ENCODE data around the gene HECW1.
"Not testable (repeated sequence)": the region's sequence is repeated elsewhere in the genome, so short reads cannot be mapped to it uniquely, and the experiment has no call there.

The HECW1 gene

GRCh38 chr7:43199371-43200160 is 87.1 kb downstream of the HECW1 start:
- Mint-ChIP-seq H3K27me3 (peaks cover 12% of the 10 kb centered on the region), H3K9me3 (no peaks in the 10 kb centered on the region), H3K36me3 (ENCODE audit: low read depth) (no peaks in the 10 kb centered on the region), H3K4me3 (no peak overlapping the region), H3K4me1 (ENCODE audit: low read depth) (no peaks in the 10 kb centered on the region), H3K27ac (no peak overlapping the region)

DNA sequence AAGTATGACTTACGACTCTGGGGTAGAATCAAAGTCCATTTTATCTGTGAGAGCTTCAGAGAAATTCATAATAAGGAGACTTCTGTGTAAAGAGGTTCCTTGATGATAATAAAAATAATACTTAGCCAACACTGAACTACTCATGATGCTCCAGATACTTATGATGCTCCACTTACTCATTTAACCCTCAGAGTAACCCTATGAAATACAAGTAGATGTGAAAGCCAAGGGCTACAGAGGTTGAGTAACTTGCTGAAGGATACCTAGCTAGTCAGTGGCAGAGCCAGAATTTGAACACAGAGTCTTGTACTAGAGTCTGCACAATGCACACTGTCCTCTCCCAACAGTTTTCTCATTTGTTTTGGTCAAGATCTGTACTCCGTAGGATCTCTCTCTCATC is 89.5 kb downstream of the HECW1 start:
- Mint-ChIP-seq H3K27ac (no peak overlapping the region), H3K4me1 (ENCODE audit: low read depth) (no peaks in the 10 kb centered on the region), H3K36me3 (ENCODE audit: low read depth) (no peaks in the 10 kb centered on the region), H3K27me3 (peaks cover 12% of the 10 kb centered on the region), H3K4me3 (no peak overlapping the region), H3K9me3 (no peaks in the 10 kb centered on the region)

DNA sequence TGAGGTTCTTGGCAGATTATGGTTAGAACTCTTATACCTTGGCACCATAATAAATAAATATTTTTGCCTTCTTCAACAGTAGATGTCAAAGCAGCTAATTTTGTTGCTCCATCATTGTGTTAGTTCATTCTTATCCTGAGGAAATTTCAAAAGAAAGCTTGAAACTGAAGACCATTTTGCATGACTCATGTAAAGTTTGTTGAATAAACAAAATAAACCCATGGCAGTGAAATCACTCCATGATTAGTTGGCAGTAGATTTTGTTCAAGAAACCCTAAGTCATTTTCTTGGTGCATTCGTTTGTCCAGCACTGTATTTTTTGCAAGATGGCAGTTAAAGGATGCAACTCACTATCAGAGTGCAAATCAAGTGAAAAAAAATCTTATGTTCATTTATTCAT is 91.6 kb downstream of the HECW1 start:
- Mint-ChIP-seq H3K36me3 (ENCODE audit: low read depth) (no peaks in the 10 kb centered on the region), H3K9me3 (no peaks in the 10 kb centered on the region), H3K27me3 (peaks cover 15% of the 10 kb centered on the region), H3K27ac (no peak overlapping the region), H3K4me1 (ENCODE audit: low read depth) (no peaks in the 10 kb centered on the region), H3K4me3 (no peak overlapping the region)

- Mint-ChIP-seq H3K36me3 (ENCODE audit: low read depth) (no peaks in the 10 kb centered on the region), H3K27ac (no peak overlapping the region), H3K4me3 (no peak overlapping the region), H3K4me1 (ENCODE audit: low read depth) (no peaks in the 10 kb centered on the region), H3K9me3 (no peaks in the 10 kb centered on the region), H3K27me3 (peaks cover 19% of the 10 kb centered on the region)
These were observed 92.8 kb downstream of the HECW1 start for GRCh38 chr7:43205171-43205795.

- no peaks in the 10 kb centered on the region for H3K9me3 Mint-ChIP-seq
- no peak overlapping the region for H3K27ac Mint-ChIP-seq
- H3K36me3 Mint-ChIP-seq (ENCODE audit: low read depth): no peaks in the 10 kb centered on the region
- peaks cover 19% of the 10 kb centered on the region for H3K27me3 Mint-ChIP-seq
- H3K4me1 Mint-ChIP-seq (ENCODE audit: low read depth): no peaks in the 10 kb centered on the region
- no peak overlapping the region for H3K4me3 Mint-ChIP-seq
These were observed 95.8 kb downstream of the HECW1 start for GRCh38 chr7:43208242-43208641.

DNA sequence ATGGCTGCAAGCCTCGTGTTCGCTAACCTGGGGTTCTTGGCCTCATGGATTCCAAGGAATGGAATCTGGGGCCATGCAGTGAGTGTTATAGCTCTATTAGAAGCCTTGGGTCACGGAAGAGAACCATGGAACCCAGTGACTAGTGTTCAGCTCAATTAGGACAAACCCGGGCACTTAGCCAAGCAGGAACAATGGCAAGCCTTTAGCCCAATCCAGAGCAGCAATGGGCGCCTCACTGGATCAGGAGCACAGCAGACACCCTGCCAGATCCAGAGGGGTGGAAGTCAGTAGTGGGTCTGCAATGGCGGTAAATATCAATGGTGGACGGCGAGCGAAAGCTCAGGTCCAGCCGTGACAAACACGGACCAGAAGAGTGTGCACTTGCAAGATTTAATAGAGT is 98.1 kb downstream of the HECW1 start:
- not testable (repeated sequence) for H3K36me3 Mint-ChIP-seq (ENCODE audit: low read depth); H3K9me3 Mint-ChIP-seq

GRCh38 chr7:43211286-43211685 is 98.8 kb downstream of the HECW1 start:
- Mint-ChIP-seq H3K9me3 (no peaks in the 10 kb centered on the region), H3K27me3 (peaks cover 34% of the 10 kb centered on the region), H3K4me3 (no peak overlapping the region), H3K4me1 (ENCODE audit: low read depth) (no peaks in the 10 kb centered on the region), H3K36me3 (ENCODE audit: low read depth) (no peaks in the 10 kb centered on the region), H3K27ac (no peak overlapping the region)

More for the DNA sequence above, 98.1 kb downstream of the HECW1 start:
- not testable (repeated sequence) for H3K4me3 Mint-ChIP-seq; H3K4me1 Mint-ChIP-seq (ENCODE audit: low read depth); H3K27ac Mint-ChIP-seq
- H3K27me3 Mint-ChIP-seq: peaks cover 30% of the 10 kb centered on the region

DNA sequence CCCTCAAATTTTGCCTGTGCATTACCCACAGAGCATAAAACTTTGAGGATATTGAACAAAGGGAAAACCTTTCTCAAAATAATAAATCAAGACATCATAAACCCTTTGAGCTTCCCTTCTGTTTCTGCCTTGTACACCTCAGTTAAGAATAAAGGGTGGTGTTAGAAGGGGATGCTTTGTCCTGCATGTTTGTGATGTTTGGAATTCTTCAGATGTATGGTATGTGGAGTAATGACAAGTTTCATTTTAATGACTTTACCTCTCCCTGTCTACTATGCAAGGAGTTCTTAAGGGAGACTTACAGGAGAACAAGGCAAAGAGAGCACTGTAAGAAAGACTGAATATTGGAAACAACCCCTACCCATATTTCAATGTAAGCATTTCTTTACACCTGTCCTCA is 99.2 kb downstream of the HECW1 start:
- no peaks in the 10 kb centered on the region for H3K36me3 Mint-ChIP-seq (ENCODE audit: low read depth)
- no peak overlapping the region for H3K27ac Mint-ChIP-seq
- peaks cover 34% of the 10 kb centered on the region for H3K27me3 Mint-ChIP-seq
- H3K4me1 Mint-ChIP-seq (ENCODE audit: low read depth): no peaks in the 10 kb centered on the region
- no peak overlapping the region for H3K4me3 Mint-ChIP-seq
- H3K9me3 Mint-ChIP-seq: no peaks in the 10 kb centered on the region

GRCh38 chr7:43212921-43213320 is 100.5 kb downstream of the HECW1 start:
- no peak overlapping the region for H3K27ac Mint-ChIP-seq
- H3K36me3 Mint-ChIP-seq (ENCODE audit: low read depth): no peaks in the 10 kb centered on the region
- no peaks in the 10 kb centered on the region for H3K4me1 Mint-ChIP-seq (ENCODE audit: low read depth)
- no peaks in the 10 kb centered on the region for H3K9me3 Mint-ChIP-seq
- H3K4me3 Mint-ChIP-seq: no peak overlapping the region
- peaks cover 34% of the 10 kb centered on the region for H3K27me3 Mint-ChIP-seq

GRCh38 chr7:43215061-43215460 is 102.6 kb downstream of the HECW1 start:
- Mint-ChIP-seq H3K9me3 (no peaks in the 10 kb centered on the region), H3K27me3 (peaks cover 36% of the 10 kb centered on the region), H3K4me3 (no peak overlapping the region), H3K27ac (no peak overlapping the region), H3K36me3 (ENCODE audit: low read depth) (no peaks in the 10 kb centered on the region), H3K4me1 (ENCODE audit: low read depth) (no peaks in the 10 kb centered on the region)

DNA sequence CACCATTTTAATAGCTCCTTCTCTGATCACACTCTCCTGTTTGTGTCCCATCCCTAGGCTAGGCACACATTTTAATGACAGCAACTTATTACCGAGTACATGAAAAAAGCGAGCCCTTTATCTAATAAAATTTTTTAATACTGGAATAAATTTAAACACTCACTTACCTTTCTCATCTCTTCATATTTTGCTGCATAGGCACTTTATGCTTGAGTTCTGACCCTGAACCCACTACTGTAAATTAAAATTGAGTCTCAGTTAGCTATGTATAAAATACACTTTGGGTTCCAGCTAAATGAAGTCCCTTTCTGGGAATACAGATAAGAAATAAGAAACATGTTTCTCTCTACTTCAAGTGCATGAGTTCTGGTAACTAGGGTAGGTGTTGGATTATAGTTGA is 104.6 kb downstream of the HECW1 start:
- peaks cover 25% of the 10 kb centered on the region for H3K27me3 Mint-ChIP-seq
- no peak overlapping the region for H3K4me3 Mint-ChIP-seq

DNA sequence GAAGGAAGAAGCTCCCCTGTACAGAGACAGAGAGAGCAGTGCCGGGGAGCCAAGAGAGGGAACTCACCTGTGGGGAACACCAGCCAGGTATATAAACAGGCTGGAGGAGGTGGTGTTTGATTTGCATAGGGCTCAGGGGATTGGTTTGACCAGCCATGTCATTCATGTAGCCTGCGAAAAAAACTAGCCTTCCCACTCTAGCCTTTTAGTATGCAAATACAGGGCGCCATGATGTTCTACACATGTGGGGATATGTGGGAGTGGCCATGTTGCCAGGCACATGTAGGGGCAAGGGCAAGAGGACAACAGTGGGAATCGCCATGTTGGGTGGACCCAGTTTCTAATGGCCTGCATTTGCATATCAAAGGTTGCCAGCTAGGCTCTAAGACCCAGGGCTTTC is 106.5 kb downstream of the HECW1 start:
- not testable (repeated sequence) for H3K36me3 Mint-ChIP-seq (ENCODE audit: low read depth); H3K9me3 Mint-ChIP-seq; H3K4me1 Mint-ChIP-seq (ENCODE audit: low read depth); H3K27ac Mint-ChIP-seq; H3K4me3 Mint-ChIP-seq
- peaks cover 21% of the 10 kb centered on the region for H3K27me3 Mint-ChIP-seq

More for the DNA sequence above, 104.6 kb downstream of the HECW1 start:
- Mint-ChIP-seq H3K4me1 (ENCODE audit: low read depth) (no peaks in the 10 kb centered on the region), H3K27ac (no peak overlapping the region), H3K36me3 (ENCODE audit: low read depth) (no peaks in the 10 kb centered on the region), H3K9me3 (no peaks in the 10 kb centered on the region)

DNA sequence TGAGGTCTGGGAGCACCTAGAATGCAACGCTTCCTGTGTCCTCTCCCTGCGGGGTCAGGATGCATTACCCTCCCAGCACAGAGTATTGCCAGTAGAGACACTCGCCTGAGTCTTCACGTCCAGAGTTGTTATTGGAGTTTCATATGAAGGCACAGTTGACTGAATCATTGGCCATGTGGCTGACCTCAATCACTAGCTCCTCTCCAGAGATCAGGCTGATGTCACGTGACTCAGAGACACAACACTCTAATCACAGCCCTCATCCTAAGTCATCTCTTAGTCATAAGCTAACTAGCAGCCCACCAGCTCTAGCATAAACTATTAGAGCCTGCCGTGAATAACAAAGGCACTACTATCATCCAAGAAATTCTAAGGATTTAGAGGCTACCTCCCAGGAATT is 107.8 kb downstream of the HECW1 start:
- peaks cover 14% of the 10 kb centered on the region for H3K27me3 Mint-ChIP-seq
- no peaks in the 10 kb centered on the region for H3K36me3 Mint-ChIP-seq (ENCODE audit: low read depth)
- H3K9me3 Mint-ChIP-seq: no peaks in the 10 kb centered on the region
- no peaks in the 10 kb centered on the region for H3K4me1 Mint-ChIP-seq (ENCODE audit: low read depth)
- no peak overlapping the region for H3K27ac Mint-ChIP-seq
- no peak overlapping the region for H3K4me3 Mint-ChIP-seq

GRCh38 chr7:43220742-43221141 is 108.3 kb downstream of the HECW1 start:
- Mint-ChIP-seq H3K27me3 (peaks cover 9% of the 10 kb centered on the region), H3K27ac (no peak overlapping the region), H3K9me3 (no peaks in the 10 kb centered on the region), H3K4me3 (no peak overlapping the region), H3K4me1 (ENCODE audit: low read depth) (no peaks in the 10 kb centered on the region), H3K36me3 (ENCODE audit: low read depth) (no peaks in the 10 kb centered on the region)

DNA sequence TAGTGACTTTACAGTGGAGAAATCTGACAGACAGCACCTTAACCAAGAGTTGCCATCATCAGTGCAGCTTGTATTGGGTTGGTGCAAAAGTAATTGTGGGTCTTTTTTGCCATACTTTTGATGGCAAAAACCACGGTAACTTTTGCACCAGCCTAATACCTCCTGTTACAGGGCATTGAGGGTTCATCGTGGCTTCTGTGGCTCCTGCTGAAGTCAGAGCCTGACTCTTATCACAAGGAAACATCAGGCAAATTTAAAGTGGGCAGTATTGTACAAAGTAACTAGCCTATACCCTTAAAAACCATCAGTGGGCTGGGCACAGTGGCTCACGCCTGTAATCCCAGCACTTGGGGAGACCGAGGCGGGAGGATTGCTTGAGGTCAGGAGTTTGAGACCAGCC is 117.4 kb downstream of the HECW1 start:
- Mint-ChIP-seq H3K4me3 (no peak overlapping the region), H3K4me1 (ENCODE audit: low read depth) (no peaks in the 10 kb centered on the region), H3K27me3 (peaks cover 19% of the 10 kb centered on the region), H3K27ac (no peak overlapping the region), H3K9me3 (no peaks in the 10 kb centered on the region), H3K36me3 (ENCODE audit: low read depth) (no peaks in the 10 kb centered on the region)

- H3K9me3 Mint-ChIP-seq: no peaks in the 10 kb centered on the region
- H3K4me1 Mint-ChIP-seq (ENCODE audit: low read depth): no peaks in the 10 kb centered on the region
- peaks cover 19% of the 10 kb centered on the region for H3K27me3 Mint-ChIP-seq
- no peak overlapping the region for H3K4me3 Mint-ChIP-seq
- no peaks in the 10 kb centered on the region for H3K36me3 Mint-ChIP-seq (ENCODE audit: low read depth)
- H3K27ac Mint-ChIP-seq: no peak overlapping the region
These were observed 119.9 kb downstream of the HECW1 start for GRCh38 chr7:43232366-43232765.
